Ureter (tissue), 1 donor: ENCODE measurements around the gene TMEM79. TPM values are rescaled to one million over a fixed set of nuclear protein-coding genes. Genes with fewer than 3 reads are reported as not detected.
A peak's percentile ranks its signal among the peaks of the same experiment; 100 is the strongest.
"Not testable (repeated sequence)": the region's sequence is repeated elsewhere in the genome, so short reads cannot be mapped to it uniquely, and the experiment has no call there.

Experiments
- DNase-seq: peaks from one replicate; pipeline ENCODE4 v3.0.0-alpha.2; 2020; ENCODE audit warnings: low spot score
- total RNA-seq: library from RNA; stranded (reverse); gene quantifications from one replicate; pipeline ENCODE4 v1.2.4, GENCODE V29; 2023
- donor health status: DM: yes; HTN: yes; CAD: no.

The TMEM79 gene
- total RNA-seq, 1 donor from 2014 or later, result 26.2 TPM

GRCh38 chr1:156303241-156303640 is 19.1 kb downstream of the TMEM79 start:
- no peak for DNase-seq

- DNase-seq, result no peak
These were observed 21.1 kb downstream of the TMEM79 start for GRCh38 chr1:156305215-156305614.

- DNase-seq, result no peak
These were observed 24.0 kb downstream of the TMEM79 start for GRCh38 chr1:156308078-156308477.

- DNase-seq, result no peak
These were observed 26.8 kb downstream of the TMEM79 start for GRCh38 chr1:156310962-156311361.

- DNase-seq, result no peak
These were observed 32.8 kb downstream of the TMEM79 start for GRCh38 chr1:156316909-156317308.

- DNase-seq, result no peak
These were observed 35.5 kb downstream of the TMEM79 start for GRCh38 chr1:156319664-156320063.

GRCh38 chr1:156320560-156320959 is 36.4 kb downstream of the TMEM79 start:
- no peak for DNase-seq

GRCh38 chr1:156323179-156323578 is 39.1 kb downstream of the TMEM79 start:
- not testable (repeated sequence) for DNase-seq

- no peak for DNase-seq
These were observed 52.1 kb downstream of the TMEM79 start for GRCh38 chr1:156336242-156336641.

- no peak for DNase-seq
These were observed 53.1 kb downstream of the TMEM79 start for GRCh38 chr1:156337052-156337887.

- no peak for DNase-seq
These were observed 53.7 kb downstream of the TMEM79 start for GRCh38 chr1:156337888-156338179.

GRCh38 chr1:156338180-156338976 is 54.3 kb downstream of the TMEM79 start, which contains the start of the genes CCT3 and TSACC:
Gene CCT3, minus strand, starts transcription at chr1:156338292. Its CDS starts 108 bp downstream, at chr1:156338184.
Gene TSACC, plus strand, starts transcription at chr1:156338526. Its CDS starts 1,232 bp downstream, at chr1:156339758.
- peak; percentile 99 for DNase-seq

Other genes starting within 250 kb of the TMEM79 start
- gene UBQLN4, start 230.5 kb upstream of the TMEM79 start, total RNA-seq, result 40.0 TPM
- 47.5 TPM for gene LAMTOR2, start 229.5 kb upstream of the TMEM79 start, total RNA-seq
- 182 TPM for gene RAB25, start 223.2 kb upstream of the TMEM79 start, total RNA-seq
- 1.2 TPM for gene MEX3A, start 201.9 kb upstream of the TMEM79 start, total RNA-seq
- gene LMNA, start 169.6 kb upstream of the TMEM79 start, total RNA-seq, result 444 TPM
- 49.3 TPM for gene SEMA4A, start 130.7 kb upstream of the TMEM79 start, total RNA-seq
- 24.7 TPM for gene SLC25A44, start 90.2 kb upstream of the TMEM79 start, total RNA-seq
- 59.3 TPM for gene PMF1, start 71.3 kb upstream of the TMEM79 start, total RNA-seq
- gene BGLAP, start 42.1 kb upstream of the TMEM79 start, total RNA-seq, result 2.2 TPM
- gene PAQR6, start 36.3 kb upstream of the TMEM79 start, total RNA-seq, result 4.4 TPM
- gene SMG5, start 1.5 kb upstream of the TMEM79 start, total RNA-seq, result 77.5 TPM
- 47.6 TPM for gene GLMP, start 11.4 kb downstream of the TMEM79 start, total RNA-seq
- gene VHLL, start 15.0 kb downstream of the TMEM79 start, total RNA-seq, result not detected
- gene CCT3, start 54.0 kb downstream of the TMEM79 start, total RNA-seq, result 209 TPM
- gene TSACC, start 54.2 kb downstream of the TMEM79 start, total RNA-seq, result 2.2 TPM
- gene RHBG, start 84.9 kb downstream of the TMEM79 start, total RNA-seq, result 2.8 TPM
- gene MEF2D, start 216.4 kb downstream of the TMEM79 start, total RNA-seq, result 55.3 TPM